HFF-Myc (cell line): ENCODE results near the gene NUAK1.

ENCODE experiments used
- DNase-seq: peaks from one replicate; pipeline ENCODE4 v3.0.0-alpha.2; 2011; ENCODE audit warnings: low read depth; ENCODE audit errors: extremely low read depth
- H3K4me3 ChIP-seq: replicated peaks from 2 replicates; pipeline ENCODE4 v1.5.1; 2011; ENCODE audit warnings: low read depth, mild to moderate bottlenecking, control low read depth, low read length
- TF ChIP-seq, protein P1 (sequence below): IDR thresholded peaks from 2 replicates; pipeline ENCODE4 v1.5.1; 2012; ENCODE audit warnings: mild to moderate bottlenecking, low read depth, low read length, control low read depth; ENCODE audit errors: missing control alignments

The NUAK1 gene

DNA sequence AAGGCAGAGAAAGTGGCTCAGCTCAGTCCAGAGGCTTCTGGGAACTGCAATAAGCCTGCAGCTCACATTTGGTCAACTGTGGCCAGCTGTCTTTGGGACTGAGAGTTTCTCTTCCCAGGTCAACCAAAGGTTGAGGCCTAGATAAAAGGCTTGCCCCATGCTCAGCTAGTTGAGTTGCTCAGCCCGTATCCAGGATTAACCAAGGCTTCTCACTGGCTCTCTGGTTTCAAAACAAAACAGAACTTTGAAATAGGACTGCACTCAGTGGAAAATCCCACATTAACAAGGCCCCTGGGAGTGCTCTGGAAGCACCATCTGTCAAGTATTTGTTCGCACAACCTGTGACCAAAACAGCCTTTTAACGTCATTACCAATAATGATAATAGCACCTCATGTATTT, 40.3 kb upstream of the NUAK1 start:
- DNase-seq, result no peak
- no peak overlapping the region for H3K4me3 ChIP-seq
- TF ChIP-seq, protein P1, sequence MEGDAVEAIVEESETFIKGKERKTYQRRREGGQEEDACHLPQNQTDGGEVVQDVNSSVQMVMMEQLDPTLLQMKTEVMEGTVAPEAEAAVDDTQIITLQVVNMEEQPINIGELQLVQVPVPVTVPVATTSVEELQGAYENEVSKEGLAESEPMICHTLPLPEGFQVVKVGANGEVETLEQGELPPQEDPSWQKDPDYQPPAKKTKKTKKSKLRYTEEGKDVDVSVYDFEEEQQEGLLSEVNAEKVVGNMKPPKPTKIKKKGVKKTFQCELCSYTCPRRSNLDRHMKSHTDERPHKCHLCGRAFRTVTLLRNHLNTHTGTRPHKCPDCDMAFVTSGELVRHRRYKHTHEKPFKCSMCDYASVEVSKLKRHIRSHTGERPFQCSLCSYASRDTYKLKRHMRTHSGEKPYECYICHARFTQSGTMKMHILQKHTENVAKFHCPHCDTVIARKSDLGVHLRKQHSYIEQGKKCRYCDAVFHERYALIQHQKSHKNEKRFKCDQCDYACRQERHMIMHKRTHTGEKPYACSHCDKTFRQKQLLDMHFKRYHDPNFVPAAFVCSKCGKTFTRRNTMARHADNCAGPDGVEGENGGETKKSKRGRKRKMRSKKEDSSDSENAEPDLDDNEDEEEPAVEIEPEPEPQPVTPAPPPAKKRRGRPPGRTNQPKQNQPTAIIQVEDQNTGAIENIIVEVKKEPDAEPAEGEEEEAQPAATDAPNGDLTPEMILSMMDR, result no peak

DNA sequence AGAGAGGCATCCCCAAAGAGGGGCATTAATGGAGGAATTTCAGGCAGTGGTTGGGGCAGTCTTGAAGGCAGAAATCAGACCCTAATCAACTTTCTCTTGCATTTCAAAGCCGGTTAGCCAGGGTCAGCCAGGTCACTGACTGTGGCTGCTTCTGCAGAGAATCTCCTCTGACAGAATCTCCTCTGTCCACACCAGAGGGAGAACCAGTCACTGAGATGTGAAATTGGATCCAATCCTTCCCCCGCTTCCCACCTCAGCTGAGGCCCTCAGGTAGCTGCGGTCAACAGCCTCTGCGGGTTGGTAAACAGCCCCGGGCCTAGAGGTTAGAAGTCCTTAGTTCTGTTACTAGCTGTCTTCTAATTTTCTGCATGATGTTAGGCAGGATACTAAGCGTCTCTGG, 39.8 kb upstream of the NUAK1 start:
- TF ChIP-seq, protein P1, result no peak

DNA sequence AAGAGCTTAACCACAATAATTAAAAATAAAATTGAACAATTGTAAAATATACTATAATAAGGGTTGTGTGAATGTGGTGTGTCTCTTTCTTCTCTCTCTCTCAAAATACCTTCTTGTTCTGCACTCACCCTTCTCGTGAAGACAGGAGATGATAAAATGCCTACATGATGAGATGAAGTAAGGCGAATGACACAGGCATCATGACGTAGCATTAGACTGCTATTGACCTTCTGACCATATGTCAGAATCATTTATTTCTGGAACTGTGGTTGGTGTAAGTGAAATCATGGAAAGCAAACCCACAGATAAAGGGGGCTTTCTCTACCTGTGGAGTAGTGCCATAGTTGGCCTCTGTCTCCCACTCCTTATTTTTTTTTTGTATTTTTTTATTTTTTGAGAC, 37.8 kb upstream of the NUAK1 start:
- DNase-seq, result no peak
- TF ChIP-seq, protein P1, result no peak
- H3K4me3 ChIP-seq, result no peak overlapping the region

More for the DNA sequence above, 39.8 kb upstream of the NUAK1 start:
- no peak for DNase-seq
- H3K4me3 ChIP-seq, result no peak overlapping the region

DNA sequence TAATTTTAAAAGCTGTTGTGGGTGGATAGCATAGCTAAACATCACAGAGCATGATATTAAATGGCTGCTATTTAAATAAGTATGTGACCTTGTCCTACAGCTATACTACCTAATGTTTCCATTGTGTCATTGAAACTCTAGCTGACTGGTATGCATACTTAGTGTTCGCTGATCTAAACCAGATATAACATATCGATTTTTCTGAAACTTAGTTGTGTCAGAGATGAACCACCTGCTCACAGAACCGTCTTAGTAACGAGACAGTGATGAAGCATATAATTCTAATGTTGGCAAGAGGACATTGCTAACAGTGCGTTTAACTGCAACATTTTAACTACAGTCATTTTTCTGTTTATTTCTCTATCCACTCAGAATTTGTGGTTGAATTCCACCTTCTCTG, 36.1 kb upstream of the NUAK1 start:
- TF ChIP-seq, protein P1, result no peak
- no peak overlapping the region for H3K4me3 ChIP-seq
- no peak for DNase-seq

DNA sequence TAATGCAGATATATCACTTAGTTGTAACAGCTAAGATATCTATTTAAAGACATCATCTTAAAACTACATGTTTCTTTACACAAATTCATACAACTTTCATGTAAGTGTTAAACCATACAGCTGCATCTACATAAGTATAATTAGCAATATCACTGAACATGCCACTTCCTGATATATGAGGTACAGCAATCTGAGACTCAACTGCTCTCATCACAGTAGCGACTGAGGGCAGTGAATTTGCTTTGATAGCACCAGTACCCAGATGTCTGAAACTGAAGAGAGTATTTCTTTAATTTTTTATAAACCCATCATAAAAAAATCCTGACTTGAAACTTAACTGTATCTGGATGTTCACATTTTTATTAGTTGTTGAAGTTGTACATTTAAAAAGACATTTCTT, 34.7 kb upstream of the NUAK1 start:
- no peak for DNase-seq
- TF ChIP-seq, protein P1, result no peak
- no peak overlapping the region for H3K4me3 ChIP-seq

DNA sequence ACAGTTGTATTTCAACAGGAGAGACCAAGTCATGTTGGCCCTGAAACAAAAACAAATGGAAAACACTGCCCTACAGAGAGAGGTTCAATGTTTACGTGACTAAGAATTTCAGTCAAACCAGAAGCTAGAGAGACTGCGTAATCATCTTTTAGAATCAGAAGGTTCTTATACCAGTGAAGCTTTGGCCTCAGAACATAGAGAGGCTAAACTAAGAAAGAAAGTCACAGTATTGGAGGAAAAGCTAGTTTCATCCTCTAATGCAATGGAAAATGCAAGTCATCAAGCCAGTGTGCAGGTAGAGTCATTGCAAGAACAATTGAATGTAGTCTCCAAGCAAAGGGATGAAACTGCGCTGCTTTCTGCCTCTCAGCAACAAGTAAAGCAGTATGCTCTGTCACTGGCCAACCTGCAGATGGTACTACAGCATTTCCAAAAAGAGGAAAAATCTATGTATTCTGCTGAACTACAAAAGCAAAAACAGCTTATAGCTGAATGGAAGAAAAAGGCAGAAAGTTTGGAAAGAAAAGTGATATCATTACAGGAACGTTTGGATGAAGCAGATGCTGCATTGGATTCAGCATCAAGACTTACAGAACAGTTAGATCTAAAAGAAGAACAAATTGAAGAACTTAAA, 32.5 kb upstream of the NUAK1 start:
- no peak for DNase-seq

More for the DNA sequence above, 32.5 kb upstream of the NUAK1 start:
- no peak overlapping the region for H3K4me3 ChIP-seq
- TF ChIP-seq, protein P1, result no peak
